Caco-2 (cell line): ENCODE results near the gene UCHL5. TPM values are rescaled to one million over a fixed set of nuclear protein-coding genes. Genes with fewer than 3 reads are reported as not detected.
A peak's percentile ranks its signal among the peaks of the same experiment; 100 is the strongest.

ENCODE experiments used
- BruUV-seq: library from RNA; stranded (reverse); fragments of 400-500 nt; replicated peaks from 2 replicates; lab custom pipeline; 2021; lab: Mats Ljungman, UMichigan
- CTCF ChIA-PET: fragments of 300-600 bp; sonication (Branson Sonifier 250); formaldehyde crosslinking; loops from one replicate; lab custom pipeline; 2022; ENCODE audit warnings: antibody characterized with exemption; lab: Charles Lee
- POLR2A ChIA-PET: fragments of 300-600 bp; sonication (Branson Sonifier 250); formaldehyde crosslinking; loops from one replicate; lab custom pipeline; 2022; ENCODE audit warnings: antibody characterized with exemption; lab: Charles Lee
- DNase-seq, 2 experiments: peaks; one replicate each; pipeline versions ENCODE4 v3.0.0 to v3.0.0-alpha.2; 2020 to 2022
- H3K27me3 ChIP-seq: replicated peaks from 2 replicates; pipeline ENCODE4 v1.6.0; 2011; ENCODE audit warnings: low read length; ENCODE audit not compliant: control insufficient read depth, insufficient read depth
- H3K36me3 ChIP-seq: 2 replicates; pipeline ENCODE4 v1.5.1; 2011; ENCODE audit warnings: low read length; ENCODE audit not compliant: control insufficient read depth, insufficient read depth
- H3K4me1 ChIP-seq: fragments of 250-450 bp; sonication (Bioruptor Pico); 2 replicates; pipeline ENCODE4 v1.5.1; 2020; ENCODE audit warnings: mild to moderate bottlenecking
- H3K4me3 ChIP-seq: 2 replicates; pipeline ENCODE4 v1.5.1; 2011; ENCODE audit warnings: low read depth, mild to moderate bottlenecking, control low read depth, low read length
- H3K9me3 ChIP-seq: fragments of 250-450 bp; sonication (Bioruptor Pico); 2 replicates; pipeline ENCODE4 v1.5.1; 2020; ENCODE audit warnings: mild to moderate bottlenecking, moderate library complexity
- H3K27ac Mint-ChIP-seq: one replicate; pipeline ENCODE4 v1.8.0; 2022; ENCODE audit warnings: mixed read lengths; ENCODE audit not compliant: unreplicated experiment
- H3K27me3 Mint-ChIP-seq: one replicate; pipeline ENCODE4 v1.8.0; 2022; ENCODE audit warnings: mixed read lengths; ENCODE audit not compliant: insufficient read depth, unreplicated experiment
- H3K36me3 Mint-ChIP-seq: one replicate; pipeline ENCODE4 v1.8.0; 2022; ENCODE audit warnings: mild to moderate bottlenecking, mixed read lengths; ENCODE audit not compliant: insufficient read depth, unreplicated experiment
- H3K4me1 Mint-ChIP-seq: one replicate; pipeline ENCODE4 v1.8.0; 2022; ENCODE audit warnings: low read depth, mixed read lengths; ENCODE audit not compliant: unreplicated experiment
- H3K4me3 Mint-ChIP-seq: one replicate; pipeline ENCODE4 v1.8.0; 2022; ENCODE audit warnings: mild to moderate bottlenecking, moderate library complexity, mixed read lengths; ENCODE audit not compliant: unreplicated experiment
- H3K9me3 Mint-ChIP-seq: one replicate; pipeline ENCODE4 v1.8.0; 2022; ENCODE audit warnings: mixed read lengths; ENCODE audit not compliant: unreplicated experiment
- CTCF ChIP-seq, 2 experiments: fragments of 200-600 bp in 1 of 2; IDR thresholded peaks; 1 replicate in 1 of 2; 2 replicates in 1 of 2; pipeline versions ENCODE4 v1.5.1 to v1.8.0; 2011 to 2022; ENCODE audit warnings: antibody characterized with exemption in 1 of 2, control low read depth in 1 of 2, inconsistent platforms in 1 of 2, low read depth in 1 of 2, low read length in 1 of 2, mild to moderate bottlenecking in 1 of 2, moderate library complexity in 1 of 2; ENCODE audit not compliant: insufficient read depth in 1 of 2, severe bottlenecking in 1 of 2, unreplicated experiment in 1 of 2
- intact Hi-C: fragments of 100-400 bp; cut with micrococcal nuclease; formaldehyde crosslinking; loops from one replicate; pipeline ENCODE4 v1.10.0; 2022; ENCODE audit not compliant: unreplicated experiment
- total RNA-seq: library from RNA; stranded (reverse); gene quantifications from 2 replicates; pipeline ENCODE4 v1.2.3, GENCODE V29; 2022

Gene UCHL5
- total RNA-seq, 1 experiment from 2014 or later: 49.6 TPM

- Mint-ChIP-seq H3K4me1 (no peaks in the 10 kb centered on the region), H3K4me3 (no peak overlapping the region), H3K27ac (no peak overlapping the region), H3K36me3 (peaks cover 12% of the 10 kb centered on the region), H3K27me3 (no peaks in the 10 kb centered on the region), H3K9me3 (no peaks in the 10 kb centered on the region)
- no peaks in the 10 kb centered on the region for H3K27me3 ChIP-seq
- no peaks in the 10 kb centered on the region for H3K36me3 ChIP-seq
- no peak for TF ChIP-seq CTCF (IDR thresholded peaks at IDR 0.05; ENCODE audit: insufficient read depth in 1 of 2, low read depth in 1 of 2, low read length in 1 of 2, severe bottlenecking in 1 of 2, unreplicated experiment in 1 of 2)
- CTCF ChIA-PET: no interaction called here
- no peak for DNase-seq
- TSS peak; percentile 7 for BruUV-seq
- H3K4me3 ChIP-seq: no peak overlapping the region
- H3K9me3 ChIP-seq: no peaks in the 10 kb centered on the region
- intact Hi-C loops: no loop called here
- POLR2A ChIA-PET: no interaction called here
- H3K4me1 ChIP-seq: no peaks in the 10 kb centered on the region
Observed at GRCh38 chr1:193090865-193091264, 31.7 kb upstream of the UCHL5 start.

GRCh38 chr1:193087893-193088292 is 28.7 kb upstream of the UCHL5 start:
- H3K36me3 ChIP-seq: no peaks in the 10 kb centered on the region
- H3K36me3 Mint-ChIP-seq: peaks cover 22% of the 10 kb centered on the region

GRCh38 chr1:193086342-193086741 is 27.2 kb upstream of the UCHL5 start:
- no TSS peak for BruUV-seq
- Histone ChIP-seq H3K9me3 (no peaks in the 10 kb centered on the region), H3K4me3 (no peak overlapping the region), H3K27me3 (no peaks in the 10 kb centered on the region), H3K36me3 (no peaks in the 10 kb centered on the region), H3K4me1 (no peaks in the 10 kb centered on the region)
- DNase-seq: no peak
- no peaks in the 10 kb centered on the region for H3K4me1 Mint-ChIP-seq
- no peaks in the 10 kb centered on the region for H3K27me3 Mint-ChIP-seq
- no peak overlapping the region for H3K4me3 Mint-ChIP-seq
- intact Hi-C loops: no loop called here
- no peak overlapping the region for H3K27ac Mint-ChIP-seq
- H3K9me3 Mint-ChIP-seq: no peaks in the 10 kb centered on the region
- POLR2A ChIA-PET: no interaction called here
- CTCF ChIA-PET: no interaction called here
- peaks cover 26% of the 10 kb centered on the region for H3K36me3 Mint-ChIP-seq
- no peak for TF ChIP-seq CTCF (IDR thresholded peaks at IDR 0.05; ENCODE audit: insufficient read depth in 1 of 2, low read depth in 1 of 2, low read length in 1 of 2, severe bottlenecking in 1 of 2, unreplicated experiment in 1 of 2)

More at GRCh38 chr1:193087893-193088292, 28.7 kb upstream of the UCHL5 start:
- Histone ChIP-seq H3K4me1 (no peaks in the 10 kb centered on the region), H3K4me3 (no peak overlapping the region), H3K9me3 (no peaks in the 10 kb centered on the region), H3K27me3 (no peaks in the 10 kb centered on the region)
- BruUV-seq: no TSS peak
- no peaks in the 10 kb centered on the region for H3K4me1 Mint-ChIP-seq
- TF ChIP-seq CTCF (IDR thresholded peaks at IDR 0.05; ENCODE audit: insufficient read depth in 1 of 2, low read depth in 1 of 2, low read length in 1 of 2, severe bottlenecking in 1 of 2, unreplicated experiment in 1 of 2): no peak
- DNase-seq: no peak
- intact Hi-C loops: no loop called here
- CTCF ChIA-PET: no interaction called here
- no peak overlapping the region for H3K27ac Mint-ChIP-seq
- no peak overlapping the region for H3K4me3 Mint-ChIP-seq
- no peaks in the 10 kb centered on the region for H3K9me3 Mint-ChIP-seq
- H3K27me3 Mint-ChIP-seq: no peaks in the 10 kb centered on the region
- POLR2A ChIA-PET: no interaction called here
